Tibial nerve (tissue), 3 donors: ENCODE results near the gene XIAP.

Experiments
- POLR2A ChIP-seq, 2 donors: fragments of 450-650 bp; IDR thresholded peaks; one replicate each; pipeline ENCODE4 v1.6.1; 2017; ENCODE audit warnings: antibody characterized with exemption in 2 of 2, mild to moderate bottlenecking in 2 of 2, moderate library complexity in 2 of 2
- TF ChIP-seq, protein P1 (sequence below), 5 experiments: fragments of 200-600 bp in 3 of 5; fragments of 450-650 bp in 2 of 5; sonication (generic) in 3 of 5; IDR thresholded peaks; one replicate each; pipeline ENCODE4 v1.5.1; 2016 to 2019; ENCODE audit warnings: antibody characterized with exemption in 5 of 5, mild to moderate bottlenecking in 3 of 5, moderate library complexity in 2 of 5

DNA sequence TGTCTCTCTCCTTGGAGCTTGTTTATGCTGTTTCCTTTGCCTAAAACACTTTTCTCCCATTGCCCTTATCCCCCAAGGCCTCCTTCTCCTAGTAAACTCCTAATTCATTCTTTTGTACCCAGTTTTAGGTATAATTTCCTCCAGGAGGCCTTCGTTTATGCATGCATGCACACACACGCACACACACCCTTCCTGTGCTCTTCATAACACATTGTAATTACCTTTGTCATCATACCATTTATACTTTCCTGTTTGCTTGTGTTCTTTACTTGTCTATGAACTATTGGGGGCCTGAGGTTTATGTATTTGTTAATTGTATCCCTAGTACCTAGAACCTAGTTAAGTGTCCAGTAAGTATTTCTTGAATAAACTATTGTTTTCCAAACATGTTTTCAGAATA is 45.5 kb downstream of the XIAP start:
- TF ChIP-seq, protein P1, sequence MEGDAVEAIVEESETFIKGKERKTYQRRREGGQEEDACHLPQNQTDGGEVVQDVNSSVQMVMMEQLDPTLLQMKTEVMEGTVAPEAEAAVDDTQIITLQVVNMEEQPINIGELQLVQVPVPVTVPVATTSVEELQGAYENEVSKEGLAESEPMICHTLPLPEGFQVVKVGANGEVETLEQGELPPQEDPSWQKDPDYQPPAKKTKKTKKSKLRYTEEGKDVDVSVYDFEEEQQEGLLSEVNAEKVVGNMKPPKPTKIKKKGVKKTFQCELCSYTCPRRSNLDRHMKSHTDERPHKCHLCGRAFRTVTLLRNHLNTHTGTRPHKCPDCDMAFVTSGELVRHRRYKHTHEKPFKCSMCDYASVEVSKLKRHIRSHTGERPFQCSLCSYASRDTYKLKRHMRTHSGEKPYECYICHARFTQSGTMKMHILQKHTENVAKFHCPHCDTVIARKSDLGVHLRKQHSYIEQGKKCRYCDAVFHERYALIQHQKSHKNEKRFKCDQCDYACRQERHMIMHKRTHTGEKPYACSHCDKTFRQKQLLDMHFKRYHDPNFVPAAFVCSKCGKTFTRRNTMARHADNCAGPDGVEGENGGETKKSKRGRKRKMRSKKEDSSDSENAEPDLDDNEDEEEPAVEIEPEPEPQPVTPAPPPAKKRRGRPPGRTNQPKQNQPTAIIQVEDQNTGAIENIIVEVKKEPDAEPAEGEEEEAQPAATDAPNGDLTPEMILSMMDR (IDR thresholded peaks at IDR 0.05): no peak
- TF ChIP-seq POLR2A (IDR thresholded peaks at IDR 0.05): no peak
